NT2/D1 (cell line): ENCODE measurements around the gene CPE.
"Not testable (repeated sequence)": the region's sequence is repeated elsewhere in the genome, so short reads cannot be mapped to it uniquely, and the experiment has no call there.

Source experiments
- DNase-seq: peaks from one replicate; pipeline ENCODE4 v3.0.0-alpha.2; 2011; ENCODE audit warnings: low read depth, low spot score
- H3K27me3 ChIP-seq: 2 replicates; pipeline ENCODE4 v1.6.0; 2011; ENCODE audit warnings: mild to moderate bottlenecking; ENCODE audit not compliant: insufficient read length, insufficient read depth
- H3K36me3 ChIP-seq: 2 replicates; pipeline ENCODE4 v1.6.1; 2011; ENCODE audit warnings: mild to moderate bottlenecking, low read length, mixed read lengths; ENCODE audit not compliant: insufficient read depth, insufficient read length
- H3K4me1 ChIP-seq: 2 replicates; pipeline ENCODE4 v1.5.1; 2011; ENCODE audit not compliant: insufficient read depth, insufficient read length
- H3K4me3 ChIP-seq: 2 replicates; pipeline ENCODE4 v1.5.1; 2011; ENCODE audit warnings: low read depth; ENCODE audit not compliant: insufficient read length
- H3K9ac ChIP-seq: 2 replicates; pipeline ENCODE4 v1.6.0; 2011; ENCODE audit warnings: low read depth; ENCODE audit not compliant: insufficient read length
- H3K9me3 ChIP-seq: 2 replicates; pipeline ENCODE4 v1.5.1; 2011; ENCODE audit warnings: mild to moderate bottlenecking, low read length; ENCODE audit not compliant: insufficient read depth
- SUZ12 ChIP-seq: IDR thresholded peaks from 2 replicates; pipeline ENCODE4 v1.6.1; 2011; ENCODE audit not compliant: insufficient read length, insufficient read depth; ENCODE audit errors: extremely low read depth
- YY1 ChIP-seq: IDR thresholded peaks from 2 replicates; pipeline ENCODE4 v1.6.1; 2011; ENCODE audit not compliant: insufficient read length, insufficient read depth
- ZNF274 ChIP-seq: IDR thresholded peaks from 2 replicates; pipeline ENCODE4 v1.6.1; 2011; ENCODE audit warnings: mild to moderate bottlenecking, low read depth, low read length

Gene CPE

DNA sequence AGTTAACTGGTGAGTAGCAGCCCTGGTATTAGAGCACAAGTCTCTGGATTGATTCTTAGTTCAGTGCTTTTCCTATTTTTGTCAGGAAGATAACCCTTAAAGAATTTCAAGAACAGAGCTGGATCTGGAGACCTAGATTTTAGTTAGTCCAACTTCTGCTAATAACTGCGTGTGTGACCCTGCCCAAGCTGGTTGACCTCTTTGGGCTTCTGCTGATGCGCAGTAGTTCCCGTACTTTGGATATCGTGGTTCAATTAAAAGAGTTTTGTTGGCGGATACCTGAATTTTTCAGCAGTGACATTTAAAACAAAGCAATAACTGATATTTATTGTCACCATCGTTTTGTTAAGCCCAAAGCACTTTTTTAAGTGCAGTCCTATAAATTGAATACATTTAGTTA, 42.1 kb upstream of the CPE start:
- TF ChIP-seq SUZ12, result no peak
- no peak for TF ChIP-seq ZNF274
- TF ChIP-seq YY1, result no peak
- H3K4me1 ChIP-seq, result no peaks in the 10 kb centered on the region
- H3K36me3 ChIP-seq, result peaks cover 69% of the 10 kb centered on the region
- no peaks in the 10 kb centered on the region for H3K27me3 ChIP-seq
- H3K9me3 ChIP-seq, result no peaks in the 10 kb centered on the region
- no peak overlapping the region for H3K9ac ChIP-seq
- no peak overlapping the region for H3K4me3 ChIP-seq
- DNase-seq, result no peak

DNA sequence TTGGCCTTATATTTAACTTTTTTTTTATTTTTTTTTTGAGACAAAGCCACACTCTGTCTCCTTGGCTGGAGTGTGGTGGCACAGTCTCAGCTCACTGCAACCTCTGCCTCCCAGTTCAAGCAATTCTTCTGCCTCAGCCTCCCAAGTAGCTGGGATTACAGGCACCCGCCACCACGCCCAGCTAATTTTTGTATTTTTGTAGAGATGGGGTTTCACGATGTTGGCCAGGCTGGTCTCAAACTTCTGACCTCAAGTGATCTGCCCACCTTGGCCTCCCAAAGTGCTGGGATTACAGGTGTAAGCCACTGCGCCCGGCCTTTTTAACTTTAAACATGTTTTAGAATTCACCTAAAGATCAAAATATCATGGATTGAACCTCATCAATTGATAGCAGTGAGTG, 36.5 kb upstream of the CPE start:
- not testable (repeated sequence) for H3K4me1 ChIP-seq, H3K9ac ChIP-seq, H3K4me3 ChIP-seq, H3K27me3 ChIP-seq, H3K9me3 ChIP-seq, DNase-seq
- H3K36me3 ChIP-seq, result peaks cover 48% of the 10 kb centered on the region

DNA sequence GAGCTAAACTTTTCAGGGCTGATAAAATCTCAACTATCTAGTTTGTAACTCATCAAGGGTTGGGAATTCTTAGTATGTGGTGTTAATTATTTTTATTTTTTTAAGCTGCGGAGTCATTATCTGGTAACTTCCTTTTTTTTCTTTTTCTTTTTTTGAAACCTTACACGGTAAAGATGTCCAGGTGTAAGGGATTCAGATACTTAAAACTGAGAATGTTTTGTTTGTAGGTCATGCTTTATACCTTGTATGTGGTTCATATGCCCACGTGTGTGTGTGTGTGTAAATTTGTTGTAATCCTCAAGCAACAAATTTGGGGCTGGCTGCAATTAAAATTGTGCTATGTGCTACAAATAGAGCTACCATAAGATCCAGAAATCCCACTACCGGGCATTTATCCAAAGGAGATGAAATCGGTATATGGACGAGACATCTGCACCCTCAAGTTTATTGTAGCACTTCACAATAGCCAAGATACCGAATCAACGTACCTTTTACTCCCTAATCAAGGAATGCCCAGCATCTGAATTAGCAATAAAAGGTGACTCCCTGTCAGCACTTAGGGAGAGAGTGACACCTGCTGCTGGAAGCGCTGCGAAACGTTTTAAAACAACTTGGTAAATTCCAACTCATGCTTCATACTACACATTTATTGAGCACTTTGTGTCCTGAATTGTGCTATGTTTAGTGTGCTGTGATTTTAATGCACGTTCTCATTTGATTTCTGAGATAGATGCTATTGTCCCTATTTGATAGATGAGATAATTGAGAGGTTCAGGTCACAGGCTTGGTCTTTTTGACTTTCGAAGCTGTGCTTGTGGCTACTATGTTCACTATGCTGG, 35.2 kb upstream of the CPE start:
- Histone ChIP-seq H3K36me3 (peaks cover 36% of the 10 kb centered on the region), H3K27me3 (no peaks in the 10 kb centered on the region)
- DNase-seq, result no peak

DNA sequence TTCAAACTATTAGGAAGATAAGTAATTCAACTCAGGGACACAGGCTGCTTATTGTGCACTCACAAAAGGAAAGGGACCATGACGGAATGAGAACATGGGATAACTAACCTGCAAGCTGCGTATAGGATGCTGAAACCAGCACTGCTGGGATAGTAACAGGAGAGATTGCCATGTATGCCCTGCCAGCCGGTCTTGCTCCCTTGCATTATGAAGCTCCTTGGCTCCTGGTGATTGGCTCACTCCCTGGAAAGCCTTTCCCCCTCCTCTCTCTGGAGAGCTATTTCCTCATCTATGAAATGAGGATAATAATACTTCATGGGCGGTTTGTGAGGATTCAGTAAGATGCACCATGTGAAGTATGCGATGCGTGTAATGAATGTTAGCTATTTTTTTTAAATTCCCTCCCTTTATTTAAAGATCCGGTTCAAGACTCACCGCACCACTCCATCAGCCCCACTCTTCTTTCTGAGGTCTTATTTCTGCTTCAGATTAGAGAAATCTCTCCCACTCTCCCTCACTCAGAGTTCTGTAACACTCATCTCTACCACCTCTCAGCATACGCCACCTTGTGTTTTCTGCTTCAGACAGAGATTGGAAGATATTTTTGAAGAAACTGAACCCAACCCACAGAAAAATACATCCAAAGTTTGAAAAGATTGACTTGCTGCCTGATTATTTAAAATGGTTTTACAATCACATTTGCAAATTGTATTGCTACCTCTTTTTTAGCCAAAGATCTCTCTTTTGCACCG, 33.0 kb upstream of the CPE start:
- TF ChIP-seq YY1 (no peak), SUZ12 (no peak), ZNF274 (no peak)
- H3K27me3 ChIP-seq, result no peaks in the 10 kb centered on the region
- no peak overlapping the region for H3K9ac ChIP-seq
- no peak for DNase-seq
- H3K36me3 ChIP-seq, result peaks cover 16% of the 10 kb centered on the region
- no peak overlapping the region for H3K4me3 ChIP-seq
- H3K9me3 ChIP-seq, result no peaks in the 10 kb centered on the region
- no peaks in the 10 kb centered on the region for H3K4me1 ChIP-seq

More for the DNA sequence above, 35.2 kb upstream of the CPE start:
- no peaks in the 10 kb centered on the region for H3K4me1 ChIP-seq
- no peak overlapping the region for H3K9ac ChIP-seq
- no peak for TF ChIP-seq ZNF274
- no peak for TF ChIP-seq SUZ12
- TF ChIP-seq YY1, result no peak
- H3K4me3 ChIP-seq, result no peak overlapping the region
- no peaks in the 10 kb centered on the region for H3K9me3 ChIP-seq

GRCh38 chr4:165347647-165348569, 30.9 kb upstream of the CPE start:
- Histone ChIP-seq H3K4me1 (no peaks in the 10 kb centered on the region), H3K36me3 (peaks cover 4% of the 10 kb centered on the region), H3K27me3 (no peaks in the 10 kb centered on the region), H3K4me3 (no peak overlapping the region), H3K9ac (no peak overlapping the region), H3K9me3 (no peaks in the 10 kb centered on the region)
- no peak for TF ChIP-seq YY1
- no peak for TF ChIP-seq ZNF274
- TF ChIP-seq SUZ12, result no peak
- no peak for DNase-seq

GRCh38 chr4:165351359-165352130, 27.3 kb upstream of the CPE start:
- no peaks in the 10 kb centered on the region for H3K9me3 ChIP-seq
- TF ChIP-seq SUZ12, result no peak
- TF ChIP-seq ZNF274, result no peak
- no peak for TF ChIP-seq YY1
- H3K9ac ChIP-seq, result no peak overlapping the region
- H3K36me3 ChIP-seq, result no peaks in the 10 kb centered on the region
- H3K4me1 ChIP-seq, result no peaks in the 10 kb centered on the region
- H3K4me3 ChIP-seq, result no peak overlapping the region
- DNase-seq, result no peak
- H3K27me3 ChIP-seq, result no peaks in the 10 kb centered on the region
